ENCODE data around the gene BAZ2A. TPM values are rescaled to one million over a fixed set of nuclear protein-coding genes. Genes with fewer than 3 reads are reported as not detected.

The BAZ2A gene
- total and polyA plus RNA-seq, 12 donors = 8.8 to 58.7 (median 42.6) TPM

DNA sequence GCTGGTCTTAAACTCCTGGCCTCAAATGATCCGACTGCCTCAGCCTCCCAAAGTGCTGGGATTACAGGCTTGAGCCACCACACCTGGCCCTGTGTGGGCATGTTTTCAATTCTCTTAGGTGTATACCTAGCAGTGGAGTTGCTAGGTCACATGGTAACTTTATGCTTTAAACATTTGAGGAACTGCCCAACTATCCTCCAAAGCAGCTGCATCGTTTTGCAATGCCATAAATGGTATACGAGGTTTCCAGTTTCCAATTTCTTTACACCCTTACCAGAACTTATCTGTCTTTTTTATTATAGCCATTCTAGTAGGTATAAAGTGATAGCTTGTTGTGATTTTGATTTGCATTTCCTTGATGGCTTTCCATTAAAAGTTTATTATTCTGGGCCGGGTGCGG lies 83.4 kb downstream of the BAZ2A start:
- DNase-seq (no peak), ATAC-seq (no peak)
- H3K27ac ChIP-seq = no peak overlapping the region
- 83 to 92% methylated on average over 5 of the region's 5 CpGs for WGBS, 2 donors
- H3K4me3 ChIP-seq = no peak overlapping the region
- H3K27me3 ChIP-seq = no peaks in the 10 kb centered on the region
- TF ChIP-seq, protein P1, sequence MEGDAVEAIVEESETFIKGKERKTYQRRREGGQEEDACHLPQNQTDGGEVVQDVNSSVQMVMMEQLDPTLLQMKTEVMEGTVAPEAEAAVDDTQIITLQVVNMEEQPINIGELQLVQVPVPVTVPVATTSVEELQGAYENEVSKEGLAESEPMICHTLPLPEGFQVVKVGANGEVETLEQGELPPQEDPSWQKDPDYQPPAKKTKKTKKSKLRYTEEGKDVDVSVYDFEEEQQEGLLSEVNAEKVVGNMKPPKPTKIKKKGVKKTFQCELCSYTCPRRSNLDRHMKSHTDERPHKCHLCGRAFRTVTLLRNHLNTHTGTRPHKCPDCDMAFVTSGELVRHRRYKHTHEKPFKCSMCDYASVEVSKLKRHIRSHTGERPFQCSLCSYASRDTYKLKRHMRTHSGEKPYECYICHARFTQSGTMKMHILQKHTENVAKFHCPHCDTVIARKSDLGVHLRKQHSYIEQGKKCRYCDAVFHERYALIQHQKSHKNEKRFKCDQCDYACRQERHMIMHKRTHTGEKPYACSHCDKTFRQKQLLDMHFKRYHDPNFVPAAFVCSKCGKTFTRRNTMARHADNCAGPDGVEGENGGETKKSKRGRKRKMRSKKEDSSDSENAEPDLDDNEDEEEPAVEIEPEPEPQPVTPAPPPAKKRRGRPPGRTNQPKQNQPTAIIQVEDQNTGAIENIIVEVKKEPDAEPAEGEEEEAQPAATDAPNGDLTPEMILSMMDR (IDR thresholded peaks at IDR 0.05) = no peak
- peaks cover 0 to 22% (median 0%) of the 10 kb centered on the region in 9 donors for H3K36me3 ChIP-seq
- no peaks in the 10 kb centered on the region for H3K9me3 ChIP-seq
- peaks cover 0 to 18% (median 2%) of the 10 kb centered on the region in 9 donors for H3K4me1 ChIP-seq
- intact Hi-C loops (cut with DNase I) = no loop called here

Other genes with a start within 250 kb of the BAZ2A start
- gene TIMELESS, start 180.9 kb downstream of the BAZ2A start, total RNA-seq = 1 to 10 TPM; 1.0 to 5.2 (median 2.0) TPM
- 1 to 10 TPM; 2.3 to 2.7 TPM for gene TIMELESS, start 180.9 kb downstream of the BAZ2A start, polyA plus RNA-seq
- gene MIP, start 175.7 kb downstream of the BAZ2A start, total RNA-seq = under 1 TPM in 2 of 10 donors, not detected in 8; 0.09 to 0.30 TPM
- gene MIP, start 175.7 kb downstream of the BAZ2A start, polyA plus RNA-seq = not detected
- 1 to 10 TPM; 3.0 to 5.0 (median 4.4) TPM for gene SPRYD4, start 161.7 kb downstream of the BAZ2A start, total RNA-seq
- 1 to 10 TPM; 1.9 to 2.3 TPM for gene SPRYD4, start 161.7 kb downstream of the BAZ2A start, polyA plus RNA-seq
- gene GLS2, start 142.2 kb downstream of the BAZ2A start, total RNA-seq = 1 to 10 TPM in 2 of 10 donors, under 1 TPM in 8; 0.19 to 1.4 (median 0.52) TPM
- under 1 TPM; 0.22 to 0.59 TPM for gene GLS2, start 142.2 kb downstream of the BAZ2A start, polyA plus RNA-seq
- 10 to 100 TPM; 24.5 to 39.6 (median 31.5) TPM for gene RBMS2, start 108.5 kb downstream of the BAZ2A start, total RNA-seq
- gene RBMS2, start 108.5 kb downstream of the BAZ2A start, polyA plus RNA-seq = 10 to 100 TPM in 1 of 2 donors, 1 to 10 TPM in 1; 6.4 to 13.5 TPM
- gene ATP5F1B, start 15.7 kb upstream of the BAZ2A start, total RNA-seq = 1,000 to 10,000 TPM; 2,092 to 3,612 (median 3,330) TPM
- 1,000 to 10,000 TPM; 1,003 to 1,981 TPM for gene ATP5F1B, start 15.7 kb upstream of the BAZ2A start, polyA plus RNA-seq
- 100 to 1,000 TPM in 9 of 10 donors, 10 to 100 TPM in 1; 100.0 to 139 (median 110) TPM for gene PTGES3, start 58.0 kb upstream of the BAZ2A start, total RNA-seq
- 10 to 100 TPM; 43.7 to 92.3 TPM for gene PTGES3, start 58.0 kb upstream of the BAZ2A start, polyA plus RNA-seq
- 100 to 1,000 TPM; 476 to 727 (median 613) TPM for gene NACA, start 95.0 kb upstream of the BAZ2A start, total RNA-seq
- 1,000 to 10,000 TPM; 1,105 to 1,249 TPM for gene NACA, start 95.0 kb upstream of the BAZ2A start, polyA plus RNA-seq
- 1 to 10 TPM; 1.8 to 4.7 (median 3.2) TPM for gene PRIM1, start 122.0 kb upstream of the BAZ2A start, total RNA-seq
- gene PRIM1, start 122.0 kb upstream of the BAZ2A start, polyA plus RNA-seq = 1 to 10 TPM; 1.9 to 3.0 TPM
- under 1 TPM in 2 of 10 donors, not detected in 8; 0.15 to 0.42 TPM for gene HSD17B6, start 133.0 kb upstream of the BAZ2A start, total RNA-seq
- under 1 TPM in 1 of 2 donors, not detected in 1; 0.13 TPM for gene HSD17B6, start 133.0 kb upstream of the BAZ2A start, polyA plus RNA-seq